Muscle of arm (tissue), 12 donors: ENCODE measurements around the gene GNG8. TPM values are rescaled to one million over a fixed set of nuclear protein-coding genes. Genes with fewer than 3 reads are reported as not detected.
A peak's percentile ranks its signal among the peaks of the same experiment; 100 is the strongest.
"Not testable (repeated sequence)": the region's sequence is repeated elsewhere in the genome, so short reads cannot be mapped to it uniquely, and the experiment has no call there.

Experiments
- DNase-seq: peaks from one replicate; pipeline ENCODE4 v3.0.0-alpha.2; 2013
- polyA plus RNA-seq, 12 donors: library from polyadenylated mRNA; unstranded; fragments of 120-200 nt; gene quantifications; one replicate each; pipeline ENCODE4 v1.2.1, GENCODE V29; 2013; ENCODE audit not compliant: insufficient read length in 12 of 12

Gene GNG8
- polyA plus RNA-seq, 12 donors: 1.1 to 2.1 (median 1.6) TPM; not detected in 7

- DNase-seq: no peak
Measured at GRCh38 chr19:46648060-46648960, 12.3 kb upstream of the GNG8 start.

DNA sequence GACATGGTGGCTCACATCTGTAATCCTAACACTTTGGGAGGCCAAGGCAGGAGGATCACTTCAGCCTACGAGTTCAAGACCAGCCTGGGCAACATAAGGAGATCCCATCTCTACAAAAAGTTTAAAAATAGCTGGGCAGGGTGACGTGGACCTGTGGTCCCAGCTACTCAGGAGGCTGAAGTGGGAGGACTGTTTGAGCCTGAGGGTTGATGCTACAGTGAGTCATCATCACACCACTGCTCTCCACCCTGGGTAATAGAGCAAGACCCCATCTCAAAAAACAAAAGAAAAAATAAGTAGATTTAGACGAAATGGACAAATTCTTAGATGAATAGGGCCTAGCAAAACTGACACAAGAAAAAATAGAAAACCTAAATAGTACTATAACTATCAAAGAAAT lies 10.4 kb upstream of the GNG8 start:
- no peak for DNase-seq

GRCh38 chr19:46644720-46645119 lies 8.7 kb upstream of the GNG8 start:
- no peak for DNase-seq

DNA sequence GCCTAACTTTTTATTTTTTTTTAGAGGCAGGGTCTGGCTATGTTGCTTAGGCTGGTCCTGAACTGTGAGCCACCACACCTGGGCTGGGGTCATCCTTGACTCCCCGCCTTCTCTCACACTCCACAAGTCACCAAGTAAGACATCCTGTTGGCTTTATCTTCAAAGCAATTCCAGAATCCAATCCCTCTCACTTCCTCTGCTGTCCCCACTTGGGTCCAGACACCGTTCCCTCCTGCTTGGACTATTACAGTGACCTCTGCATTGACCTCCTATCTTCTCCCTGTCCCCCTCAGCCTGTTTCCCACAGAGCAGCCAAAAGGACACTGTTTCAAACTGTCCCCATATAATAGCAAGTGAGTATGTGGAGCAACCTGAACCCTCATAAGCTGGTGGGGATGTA lies 4.7 kb upstream of the GNG8 start:
- no peak for DNase-seq

DNA sequence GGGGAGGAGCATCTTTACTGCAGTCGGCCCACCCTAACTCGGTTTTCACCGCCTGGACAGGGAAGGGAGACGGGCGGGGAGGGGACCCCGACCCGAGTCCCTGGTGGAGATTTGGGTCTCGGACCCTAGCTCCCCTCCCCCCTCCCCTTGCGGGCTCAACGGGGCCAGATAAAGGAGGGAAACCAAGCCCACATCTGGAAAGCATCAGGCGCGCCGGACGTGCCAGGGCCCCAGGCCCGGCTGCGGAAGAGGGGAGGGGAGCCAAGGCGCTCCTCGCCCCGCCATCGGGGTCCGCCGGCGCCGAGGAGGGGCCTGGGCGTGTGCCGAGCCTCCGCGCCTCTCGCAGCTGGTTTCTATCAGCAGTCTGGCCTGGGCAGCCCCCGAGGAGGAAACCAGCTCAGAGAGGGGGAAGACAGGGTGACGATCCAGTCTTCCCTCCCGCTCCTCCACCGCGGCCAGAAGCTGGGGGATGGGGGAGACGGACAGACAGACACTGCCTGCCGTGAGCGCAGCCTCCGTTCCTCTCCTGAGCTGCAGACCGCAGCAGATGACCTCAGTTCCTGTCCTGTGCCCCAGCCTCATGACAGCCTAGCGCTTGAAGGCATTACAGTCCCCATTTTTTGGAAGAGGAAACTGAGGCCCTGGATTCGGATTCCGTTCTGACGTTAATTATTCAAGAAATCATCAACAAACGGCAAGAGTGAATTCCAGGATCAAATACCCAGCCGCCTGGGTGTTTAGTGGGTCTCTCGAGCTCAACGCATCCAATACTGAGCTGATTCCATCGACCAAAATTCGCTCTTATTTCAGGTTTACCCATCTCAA lies 3.6 kb upstream of the GNG8 start:
- DNase-seq: peak; percentile 88

DNA sequence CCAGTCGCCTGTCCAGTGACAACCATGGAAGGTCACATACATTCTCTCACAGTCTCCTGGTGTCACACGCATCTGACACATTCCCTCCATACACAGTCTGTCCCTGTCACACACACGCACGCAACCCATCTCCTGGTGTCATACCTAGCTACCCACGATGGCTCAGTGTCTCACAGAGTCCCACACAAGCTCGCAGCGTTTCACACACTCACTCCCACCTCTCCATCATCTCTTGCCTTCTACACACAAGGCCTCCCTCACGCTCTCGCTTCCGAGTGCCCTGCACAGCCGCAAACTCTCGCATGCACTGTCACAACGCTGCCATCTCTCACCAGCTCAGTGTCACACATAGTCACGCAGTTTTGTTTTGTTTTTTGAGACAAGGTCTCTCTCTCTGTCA lies 1.2 kb upstream of the GNG8 start:
- no peak for DNase-seq

GRCh38 chr19:46634656-46635218 lies 1.3 kb downstream of the GNG8 start:
- DNase-seq: no peak

DNA sequence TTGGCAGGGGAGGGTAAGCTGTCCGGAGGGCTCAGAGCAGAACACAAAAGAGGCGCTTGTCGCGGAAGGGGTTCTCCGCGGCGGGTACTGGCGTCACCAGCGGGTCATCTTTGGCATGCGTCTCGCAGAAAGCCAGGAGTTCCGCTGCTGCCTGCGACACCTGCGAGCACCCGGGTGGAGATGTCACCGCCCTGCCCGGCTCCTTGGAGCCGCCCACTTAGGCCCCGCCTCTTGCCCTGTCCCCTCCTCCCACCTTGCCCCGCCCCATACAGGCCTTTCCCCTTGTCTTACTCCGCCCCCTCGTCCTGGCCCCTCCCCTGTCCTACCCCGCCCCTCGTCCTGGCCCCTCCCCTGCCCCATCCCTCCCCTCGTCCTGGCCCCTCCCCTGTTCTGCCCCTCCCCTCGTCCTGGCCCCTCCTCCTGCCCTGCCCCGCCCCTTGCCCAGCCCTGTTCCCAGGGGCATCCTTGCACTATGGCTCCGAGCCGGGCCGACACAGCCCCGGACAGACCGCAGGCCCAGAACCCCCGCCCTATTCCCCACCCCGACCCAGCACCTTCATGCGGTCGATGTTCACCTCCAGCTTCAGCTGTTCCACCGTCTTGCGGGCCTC lies 1.9 kb downstream of the GNG8 start:
- DNase-seq: no peak

GRCh38 chr19:46633130-46633529 lies 2.9 kb downstream of the GNG8 start:
- DNase-seq: no peak

DNA sequence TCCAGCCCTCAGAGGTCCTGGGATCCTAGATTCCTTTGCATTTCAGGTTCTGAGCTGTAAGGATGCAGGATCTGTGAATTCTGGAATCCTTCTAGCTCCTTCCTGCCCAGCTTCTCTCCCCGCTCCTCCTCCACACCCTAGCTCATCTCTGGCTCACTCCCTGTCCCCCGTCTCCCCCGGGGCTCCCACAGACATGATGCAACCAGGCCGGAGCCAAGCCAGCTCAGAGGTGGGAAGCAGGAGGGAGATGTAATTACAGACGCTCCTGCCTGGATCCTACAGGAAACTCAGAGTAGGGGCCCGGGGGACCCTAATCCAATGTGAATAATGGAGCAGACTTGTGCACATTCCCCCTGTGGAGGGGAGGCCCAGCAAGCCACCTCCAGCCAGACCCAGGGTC lies 4.5 kb downstream of the GNG8 start:
- DNase-seq: no peak

DNA sequence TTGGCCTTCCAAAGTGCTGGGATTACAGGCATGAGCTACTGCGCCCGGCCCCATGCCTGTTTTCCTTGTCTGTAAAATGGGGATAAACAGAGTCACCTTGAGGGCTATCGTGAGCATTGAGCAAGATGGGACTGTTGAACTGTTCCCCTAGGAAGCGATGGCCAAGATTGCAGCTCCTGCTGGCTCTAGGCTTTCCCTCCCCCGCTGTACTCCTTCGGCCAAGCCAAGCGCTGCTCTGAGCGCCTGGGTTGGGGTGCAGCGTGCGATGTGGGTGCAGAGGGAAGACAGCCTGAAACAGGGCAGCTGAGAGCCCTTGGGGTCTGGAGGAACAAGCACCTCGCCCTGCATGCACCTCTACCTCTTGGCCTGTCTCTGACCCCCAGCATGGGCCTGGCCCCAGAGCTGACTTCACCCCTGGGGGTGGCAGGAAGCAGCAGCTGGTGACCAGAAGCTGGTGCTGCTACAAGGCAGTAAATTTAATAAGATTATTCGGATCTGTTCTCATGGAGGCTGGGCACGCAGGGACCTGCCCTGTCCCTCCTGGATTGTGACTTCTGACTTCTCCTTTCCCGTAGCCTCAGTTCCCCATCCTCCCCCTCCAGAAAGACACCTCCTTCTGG lies 5.3 kb downstream of the GNG8 start:
- DNase-seq: no peak

GRCh38 chr19:46629546-46630025 lies 6.4 kb downstream of the GNG8 start:
- DNase-seq: no peak

GRCh38 chr19:46628970-46629369 lies 7.0 kb downstream of the GNG8 start:
- DNase-seq: not testable (repeated sequence)

GRCh38 chr19:46626446-46626845 lies 9.6 kb downstream of the GNG8 start:
- DNase-seq: no peak

DNA sequence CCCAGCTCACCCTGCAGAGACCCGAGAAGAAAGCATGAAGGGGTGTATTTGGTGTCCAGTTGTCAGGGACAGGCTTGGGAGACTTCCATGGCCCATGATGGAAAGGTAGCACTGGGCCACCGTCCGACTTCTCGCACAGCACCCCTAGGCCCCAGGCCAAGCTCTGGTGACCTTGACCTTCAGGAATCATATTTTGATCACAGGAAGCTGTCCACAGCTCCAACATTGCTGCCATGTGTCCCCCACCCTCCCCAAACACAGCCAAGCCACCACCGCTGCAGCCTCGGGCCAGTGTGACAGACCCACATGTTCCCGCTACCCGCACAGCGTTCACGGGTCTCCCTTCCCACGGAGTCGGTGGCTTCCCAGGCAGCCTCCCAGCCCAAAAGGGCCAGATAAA lies 10.3 kb downstream of the GNG8 start:
- DNase-seq: no peak

- peak; percentile 78 for DNase-seq
Measured at GRCh38 chr19:46624958-46625661, 10.9 kb downstream of the GNG8 start, which contains the start of gene PTGIR. PTGIR (minus strand) TSS chr19:46625089; CDS start chr19:46624225, 864 bp downstream.

- no peak for DNase-seq
Measured at GRCh38 chr19:46623915-46624502, 12.0 kb downstream of the GNG8 start.

GRCh38 chr19:46622118-46622446 lies 13.9 kb downstream of the GNG8 start:
- no peak for DNase-seq

- DNase-seq: no peak
Measured at GRCh38 chr19:46621191-46622117, 14.5 kb downstream of the GNG8 start.
